ENCODE data around the gene OXT. TPM values are rescaled to one million over a fixed set of nuclear protein-coding genes. Genes with fewer than 3 reads are reported as not detected.
A peak's percentile ranks its signal among the peaks of the same experiment; 100 is the strongest.

OXT gene
- total and polyA plus RNA-seq, 2 of the 13 experiments (the other 11 are each of a cell fraction or from before 2014, with no cell fraction given): not detected

- peak; percentile 24 for TF ChIP-seq ASH2L (IDR thresholded peaks at IDR 0.05; ENCODE audit: insufficient read length, low read depth, low read length)
- TF ChIP-seq KDM3A (CRISPR knock-in tag; IDR thresholded peaks at IDR 0.05; ENCODE audit: low read depth): 0 out of 2 replicates have a peak, but pooled peaks have one; percentile 82
- peak; percentile 86 for TF ChIP-seq FOXP4 (CRISPR knock-in tag; IDR thresholded peaks at IDR 0.05)
- peak; percentile 61 for TF ChIP-seq TFDP1 (CRISPR knock-in tag; IDR thresholded peaks at IDR 0.05; ENCODE audit: borderline replicate concordance)
- TF ChIP-seq ZNF263 (CRISPR knock-in tag; IDR thresholded peaks at IDR 0.05): peak; percentile 46; the same call in 1 of the 2 replicates
- TF ChIP-seq TCF7 (IDR thresholded peaks at IDR 0.05; ENCODE audit: low read depth): peak; percentile 17; the same call in 1 of the 2 replicates
- TF ChIP-seq ZNF644 (CRISPR knock-in tag; IDR thresholded peaks at IDR 0.05; ENCODE audit: low read depth): peak; percentile 83
- TF ChIP-seq ZNF720 (CRISPR knock-in tag; IDR thresholded peaks at IDR 0.05): 0 out of 2 replicates have a peak, but pooled peaks have one; percentile 46
- TF ChIP-seq ZNF567 (CRISPR knock-in tag; IDR thresholded peaks at IDR 0.05; ENCODE audit: borderline replicate concordance): 0 out of 2 replicates have a peak, but pooled peaks have one; percentile 86
- peak; percentile 87 for TF ChIP-seq TEAD3 (CRISPR knock-in tag; optimal IDR thresholded peaks at IDR 0.05; ENCODE audit: borderline replicate concordance)
- TF ChIP-seq ZNF546 (CRISPR knock-in tag; conservative IDR thresholded peaks at IDR 0.05): peak; percentile 5; the same call in 1 of the 2 replicates
- peak; percentile 22; the same call in 1 of the 2 replicates for TF ChIP-seq FOXK1 (CRISPR knock-in tag; IDR thresholded peaks at IDR 0.05; ENCODE audit: borderline replicate concordance, low read depth)
- 0 out of 2 replicates have a peak, but pooled peaks have one; percentile 42 for TF ChIP-seq LRRFIP1 (CRISPR knock-in tag; conservative IDR thresholded peaks at IDR 0.05)
- TF ChIP-seq POLR2G (IDR thresholded peaks at IDR 0.05; ENCODE audit: low read depth, low read length): peak; percentile 24; the same call in 1 of the 2 replicates
- no peak for TF ChIP-seq E2F2 (CRISPR knock-in tag; IDR thresholded peaks at IDR 0.05; ENCODE audit: borderline replicate concordance)
- peak; percentile 84; the same call in 1 of the 2 replicates for TF ChIP-seq BORCS8-MEF2B (CRISPR knock-in tag; IDR thresholded peaks at IDR 0.05)
- TF ChIP-seq RBAK (CRISPR knock-in tag; IDR thresholded peaks at IDR 0.05): peak; percentile 62; the same call in 1 of the 2 replicates
- 0 out of 2 replicates have a peak, but pooled peaks have one; percentile 69 for TF ChIP-seq ISL2 (CRISPR knock-in tag; IDR thresholded peaks at IDR 0.05)
- peak; percentile 46; the same call in 1 of the 2 replicates for TF ChIP-seq ZBTB33 (CRISPR knock-in tag; IDR thresholded peaks at IDR 0.05)
- peak; percentile 81; the same call in 1 of the 2 replicates for TF ChIP-seq NCOA2 (CRISPR knock-in tag; IDR thresholded peaks at IDR 0.05)
Measured at GRCh38 chr20:3106658-3107463, 35.4 kb downstream of the OXT start (continued).
